Epidermal melanocyte (primary cell): ENCODE data around the gene PSMB11.

Experiments
- DNase-seq: peaks from one replicate; pipeline ENCODE4 v3.0.0; 2011; ENCODE audit warnings: low spot score; ENCODE audit not compliant: insufficient read length

The PSMB11 gene

DNA sequence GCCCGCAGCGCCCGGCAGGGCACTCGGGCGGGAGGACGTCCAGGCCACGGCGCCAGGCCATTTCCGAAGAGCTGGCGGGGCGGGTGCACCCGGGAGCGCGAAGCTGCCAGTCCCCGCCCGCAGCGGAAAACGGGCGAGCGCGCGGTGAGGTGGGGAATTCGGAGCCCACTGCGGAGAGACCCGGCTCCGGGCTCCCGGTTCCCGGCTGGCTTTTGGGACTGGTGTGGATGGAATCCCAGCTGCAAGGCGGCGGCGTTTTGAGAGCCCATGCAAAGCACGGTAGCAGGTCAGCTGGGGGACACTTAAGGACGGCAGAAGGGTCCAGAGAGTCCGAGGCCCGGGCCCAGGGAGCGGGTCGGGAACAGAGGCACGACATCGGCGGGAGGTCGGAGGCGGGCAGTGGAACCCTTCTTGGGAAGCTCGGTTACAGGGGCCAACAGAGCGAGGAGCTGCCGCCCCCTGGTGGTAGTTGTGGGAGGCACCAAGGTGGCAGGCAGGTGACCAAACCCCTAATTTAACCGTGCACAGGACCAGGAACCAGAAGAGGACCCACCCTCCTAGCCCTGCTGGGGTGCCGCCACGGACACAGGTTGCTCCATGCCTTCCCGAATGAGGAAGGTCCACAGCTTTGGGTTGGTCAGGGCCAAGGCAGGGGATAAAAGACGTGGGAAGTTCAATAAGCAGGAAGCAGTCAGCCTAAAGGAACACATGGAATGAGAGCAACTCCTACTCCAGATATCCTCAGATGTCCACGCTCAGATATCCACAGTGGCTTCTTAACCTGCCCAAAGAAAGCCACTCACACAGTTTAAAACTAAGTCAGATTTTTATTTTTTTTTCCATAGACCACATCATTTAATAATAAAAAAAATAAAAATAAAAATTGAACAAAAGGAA is 16.0 kb downstream of the PSMB11 start:
- DNase-seq, result peak; percentile 96

DNA sequence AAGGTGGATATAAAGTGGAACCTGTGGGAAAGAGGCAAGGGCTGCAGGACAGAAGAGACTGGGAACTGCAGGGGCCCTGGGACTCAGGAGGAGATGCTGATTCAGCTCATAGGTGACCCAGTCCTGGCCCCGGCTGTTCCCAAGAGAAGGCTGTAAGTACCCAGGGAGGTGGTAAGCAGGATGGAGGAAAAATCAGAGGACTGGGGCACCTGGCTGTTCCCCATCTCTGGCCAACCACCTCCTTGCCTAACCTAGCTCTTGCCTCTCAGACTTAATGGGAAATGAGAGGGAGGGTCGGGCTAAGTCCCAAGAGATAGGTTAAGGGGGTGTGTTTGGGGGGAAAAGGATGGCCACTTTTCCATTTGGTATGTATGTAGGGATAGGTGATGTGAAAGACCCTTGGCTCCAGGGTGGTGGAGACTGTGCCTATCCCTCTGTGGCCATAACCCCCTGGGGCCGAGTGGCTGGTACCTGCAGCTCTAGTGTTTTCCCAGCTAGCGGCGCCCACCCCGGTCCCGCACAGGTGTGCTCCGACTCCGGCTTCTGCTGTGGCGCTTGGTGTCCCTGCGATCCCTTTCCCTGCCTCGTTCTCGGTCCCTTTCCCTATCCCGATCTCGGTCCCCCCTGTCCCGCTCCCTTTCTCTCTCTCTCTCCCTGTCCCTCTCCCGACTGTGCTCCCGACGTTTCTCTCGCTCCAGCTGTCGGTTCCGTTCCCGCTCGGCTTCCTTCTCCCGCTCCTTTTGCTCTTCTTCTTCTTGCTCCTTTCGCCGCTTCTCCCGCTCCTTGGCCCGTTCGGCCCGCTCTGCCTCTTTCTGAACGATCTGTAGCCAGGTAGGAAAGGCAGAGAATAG is 16.9 kb downstream of the PSMB11 start:
- no peak for DNase-seq

DNA sequence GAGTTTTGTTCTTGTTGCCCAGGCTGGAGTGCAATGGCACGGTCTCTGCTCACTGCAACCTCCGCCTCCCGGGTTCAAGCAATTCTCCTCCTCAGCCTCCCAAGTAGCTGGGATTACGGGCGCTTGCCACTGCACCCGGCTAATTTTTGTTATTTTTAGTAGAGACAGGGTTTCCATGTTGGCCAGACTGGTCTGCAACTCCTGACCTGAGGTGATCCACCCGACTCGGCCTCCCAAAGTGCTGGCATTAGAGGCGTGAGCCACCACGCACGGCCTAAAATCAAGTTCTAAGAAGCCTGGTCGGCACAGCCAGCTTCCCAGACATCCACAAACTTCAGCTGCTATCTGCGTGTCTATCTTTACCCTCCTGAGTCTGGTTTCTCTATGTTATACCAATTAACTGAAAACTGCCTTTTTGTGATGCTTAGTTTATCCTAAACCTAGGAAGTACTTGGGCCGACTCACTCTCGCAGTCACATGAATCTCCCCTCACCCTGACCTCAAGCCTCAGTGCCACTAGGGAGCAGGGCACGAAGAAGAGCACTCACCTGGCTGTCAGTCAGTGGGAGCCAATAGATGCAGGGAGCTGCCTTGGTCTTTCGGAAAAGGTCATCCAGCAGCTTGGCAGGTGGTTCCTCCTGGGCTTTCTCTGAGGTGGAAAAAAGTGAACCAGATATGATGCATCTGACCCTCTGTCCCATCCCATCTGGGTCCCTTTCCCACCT is 18.7 kb downstream of the PSMB11 start:
- no peak for DNase-seq

DNA sequence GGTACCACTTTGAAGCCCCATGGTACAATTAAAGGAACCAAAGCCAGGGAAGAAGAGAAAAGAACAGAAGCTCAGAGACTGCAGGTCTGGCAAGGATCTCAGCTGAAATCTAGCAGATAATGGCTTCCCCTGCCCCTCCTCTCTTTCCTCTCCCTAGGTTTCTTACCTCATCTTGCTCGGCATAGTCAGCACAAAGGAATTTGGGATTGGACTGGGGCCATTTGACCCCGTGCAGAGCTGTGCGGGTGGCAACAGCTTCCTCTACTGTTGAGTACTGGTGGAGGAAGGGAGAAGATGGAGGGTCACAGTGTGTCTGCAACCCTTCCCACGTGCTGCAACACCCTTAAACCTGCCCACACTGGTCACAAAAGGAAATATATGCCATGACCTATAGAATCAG is 20.0 kb downstream of the PSMB11 start:
- peak; percentile 64 for DNase-seq

DNA sequence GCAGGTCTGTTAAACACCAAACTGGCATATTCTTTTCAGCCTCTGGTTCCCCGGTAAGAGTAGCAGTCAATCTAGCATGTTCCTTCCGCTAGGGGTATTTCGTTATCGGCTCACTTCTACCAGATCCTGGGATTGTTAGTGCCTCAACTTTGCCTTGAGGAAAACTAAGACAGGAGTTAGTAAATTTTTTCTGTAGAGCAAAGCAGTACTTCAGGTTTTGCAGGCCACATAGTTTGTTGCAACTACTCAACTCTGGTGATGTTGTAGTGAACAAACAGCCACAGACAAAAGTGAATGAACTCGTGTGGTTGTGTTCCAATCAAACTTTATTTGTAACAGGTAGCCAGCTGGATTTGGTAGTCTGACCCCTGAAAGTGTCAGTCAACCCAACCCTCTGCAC is 21.6 kb downstream of the PSMB11 start:
- no peak for DNase-seq

DNA sequence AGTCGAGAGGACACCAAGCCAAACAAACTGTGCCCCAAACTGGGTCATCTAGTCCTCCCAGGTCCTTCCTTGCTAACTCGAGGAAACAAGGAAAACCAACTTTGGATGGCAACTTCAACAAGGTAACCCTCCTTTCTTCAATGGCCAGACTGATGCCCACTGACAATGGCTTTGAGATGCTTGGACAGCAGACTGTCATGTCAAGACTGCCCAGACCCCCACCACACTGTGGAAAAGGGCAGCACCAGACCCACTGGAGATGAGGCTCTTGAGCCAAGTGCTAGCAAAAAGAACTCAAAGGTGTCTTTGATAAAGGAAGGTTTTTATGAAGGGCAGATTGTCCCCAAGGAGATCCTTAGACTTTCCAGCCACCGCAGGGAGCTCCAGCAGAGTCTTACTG is 24.4 kb downstream of the PSMB11 start:
- no peak for DNase-seq

DNA sequence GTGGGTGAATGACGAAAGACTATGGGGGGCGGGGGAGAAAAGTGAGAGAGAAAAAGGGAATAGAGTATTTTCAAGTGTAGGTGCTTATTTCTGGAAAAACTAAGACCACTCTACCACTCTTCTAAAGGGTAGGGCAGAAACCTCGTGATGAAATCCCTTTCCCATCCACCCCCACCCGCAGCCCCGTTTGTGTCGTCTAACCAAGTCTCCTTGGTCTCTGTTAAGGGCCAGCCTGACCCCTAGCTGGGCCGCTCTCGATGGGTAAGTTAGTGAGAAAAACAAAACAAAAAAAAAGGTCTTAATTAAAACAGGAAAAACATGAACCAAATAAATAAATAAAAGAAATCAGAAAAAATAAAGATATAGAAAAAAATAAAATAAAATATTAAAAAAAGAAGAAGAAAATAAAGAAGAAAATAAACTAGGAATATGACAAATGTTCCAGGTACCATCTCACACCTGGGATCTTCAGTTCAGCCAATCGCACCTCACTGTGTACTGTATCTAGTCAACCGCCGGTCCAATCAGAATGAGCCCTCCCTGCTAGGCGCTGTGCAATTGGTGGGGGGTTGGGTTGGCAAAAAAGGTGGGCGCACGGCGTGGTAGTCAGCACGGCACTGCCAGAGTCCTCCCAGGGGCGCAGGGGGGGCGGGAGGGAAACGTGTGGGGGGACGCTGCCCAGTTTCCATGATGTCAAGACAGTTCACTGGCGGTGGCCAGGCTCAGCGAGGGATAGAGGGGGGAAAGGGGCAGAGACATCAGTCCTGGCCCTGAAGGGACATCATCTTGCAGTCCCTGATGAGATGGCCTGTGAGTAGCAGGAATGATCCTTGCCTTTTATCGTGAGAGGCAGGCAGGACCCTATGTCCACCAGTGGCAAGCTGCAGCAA is 25.1 kb downstream of the PSMB11 start:
- DNase-seq, result no peak

DNA sequence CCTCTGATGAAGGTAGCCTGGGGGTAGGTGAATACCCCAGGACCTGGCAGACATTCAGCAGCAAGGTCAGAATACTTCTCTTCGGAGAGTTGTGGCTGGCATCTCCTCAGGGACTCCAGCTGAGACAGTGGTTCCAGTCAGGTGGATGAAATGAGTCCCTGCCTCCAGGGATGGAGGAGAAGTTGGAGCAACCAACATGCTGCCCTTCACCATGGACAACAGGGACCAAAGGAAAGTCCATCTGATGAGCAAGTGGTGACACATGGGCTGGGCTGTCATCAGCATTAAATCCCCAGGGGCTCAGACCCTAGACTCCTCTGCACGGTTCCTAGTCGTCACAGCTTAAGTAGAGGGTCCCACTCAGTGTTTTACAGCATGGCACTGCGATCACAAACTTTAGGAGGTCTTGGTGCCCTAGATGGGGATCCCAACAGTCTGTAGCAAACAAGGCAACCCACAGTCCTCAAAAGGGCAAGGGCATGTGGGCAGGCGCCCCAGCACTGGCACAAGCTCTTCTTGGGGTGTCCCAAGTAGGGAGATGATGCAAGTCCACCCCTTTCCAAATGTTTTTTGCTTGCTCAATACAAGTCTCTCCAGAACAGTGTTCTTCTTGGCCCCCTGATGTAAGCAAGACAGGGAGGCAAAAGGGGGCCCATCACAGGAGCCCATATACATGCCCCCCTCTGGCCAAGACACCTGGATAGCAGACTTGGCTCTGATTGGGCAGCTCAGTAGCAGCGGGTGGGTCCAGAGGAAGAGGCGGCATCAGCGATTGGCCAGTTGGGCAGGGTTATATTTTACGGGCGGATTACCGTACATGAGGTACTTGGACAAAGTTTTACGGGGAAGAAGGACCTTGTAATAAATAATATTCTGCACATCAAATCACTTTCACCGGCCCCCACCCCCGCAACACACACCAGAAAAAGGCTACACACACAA is 26.1 kb downstream of the PSMB11 start:
- no peak for DNase-seq

DNA sequence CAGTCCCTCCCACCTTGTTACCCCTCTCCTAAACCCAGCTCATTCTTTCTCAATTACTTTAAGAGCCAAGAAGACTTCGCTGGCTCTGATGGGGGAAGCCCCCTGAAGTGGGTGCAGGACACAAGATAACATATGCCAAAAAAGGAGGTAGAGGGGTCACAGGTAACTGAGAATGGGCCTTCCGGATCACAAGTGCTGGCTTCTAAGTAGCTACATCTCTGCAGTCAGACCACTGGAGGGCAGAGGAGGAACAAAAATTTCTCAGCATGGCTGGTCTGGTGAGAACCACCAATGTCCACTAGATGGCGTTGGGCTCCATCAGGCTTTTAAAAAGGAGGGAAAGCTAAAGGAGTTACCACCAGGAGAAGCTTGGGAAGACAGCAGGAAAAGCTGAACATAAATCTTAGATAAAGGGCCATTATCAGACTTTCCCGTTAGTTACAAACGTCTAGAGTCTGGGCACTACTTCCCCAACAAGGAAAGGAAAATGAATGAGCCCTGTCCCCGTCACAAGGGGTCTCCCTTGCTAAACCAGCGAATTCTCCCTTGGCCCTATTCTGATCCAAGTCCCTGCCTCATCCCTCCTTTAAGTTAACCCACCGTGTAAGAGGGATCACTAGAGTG is 26.9 kb downstream of the PSMB11 start:
- peak; percentile 84 for DNase-seq

DNA sequence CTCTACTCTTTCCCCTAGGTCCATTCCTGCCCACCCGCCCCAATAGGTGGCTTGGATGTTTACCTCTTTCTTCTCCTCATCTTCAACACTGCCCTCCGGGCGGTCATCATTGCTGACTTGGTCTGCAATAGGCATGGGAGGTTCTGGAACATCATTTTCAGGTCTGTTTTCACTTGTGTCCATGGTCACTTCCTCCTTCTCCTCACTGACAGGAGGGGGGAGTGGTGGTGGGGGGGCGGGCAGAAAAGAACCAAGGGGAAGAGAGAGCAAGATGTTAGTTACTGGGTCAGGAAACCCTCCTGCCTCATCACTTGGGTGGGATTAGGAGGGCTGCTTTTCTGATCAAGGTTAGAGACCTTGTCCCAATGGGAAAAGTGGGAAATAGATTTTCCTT is 27.4 kb downstream of the PSMB11 start:
- DNase-seq, result no peak

DNA sequence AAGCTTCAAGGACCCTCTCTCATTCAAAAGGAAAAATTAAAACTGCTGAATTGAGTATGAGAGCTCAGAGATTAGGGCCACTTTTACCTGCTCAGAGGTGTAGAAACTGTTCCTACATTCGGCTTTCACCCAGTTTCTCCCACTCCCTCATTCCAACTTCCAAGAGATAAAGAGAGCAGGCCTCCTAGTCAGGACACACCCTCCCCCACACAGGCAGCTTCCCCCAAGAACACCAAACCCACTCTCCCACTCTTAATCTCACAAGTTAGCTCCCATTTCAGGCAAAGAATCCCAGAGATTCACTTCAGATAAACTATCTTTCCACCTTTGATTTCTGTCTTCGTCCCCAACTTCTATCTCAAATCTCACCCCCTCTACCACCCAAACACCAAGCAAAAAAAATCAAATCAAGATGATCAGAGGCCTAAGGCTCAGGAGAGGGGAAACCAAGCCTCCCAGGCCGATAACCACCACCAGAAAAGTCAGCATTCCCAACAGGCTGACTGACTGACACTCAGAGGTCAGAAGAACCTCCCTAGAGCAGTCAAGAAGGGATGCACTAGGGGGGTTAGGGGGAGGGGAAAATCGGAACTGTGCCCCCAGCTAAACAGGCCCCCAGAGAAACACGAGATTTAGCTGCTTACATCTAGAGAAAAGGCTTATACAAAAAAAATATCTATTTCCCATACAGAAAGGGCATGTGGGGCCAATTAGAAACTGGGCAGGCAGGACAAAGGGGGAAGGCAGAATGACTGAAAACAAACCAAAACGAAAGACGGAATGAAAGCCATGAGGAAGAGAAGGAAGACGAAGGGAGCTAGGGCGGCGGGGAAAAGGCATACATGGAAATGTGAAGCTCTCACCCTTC is 28.5 kb downstream of the PSMB11 start:
- DNase-seq, result no peak

DNA sequence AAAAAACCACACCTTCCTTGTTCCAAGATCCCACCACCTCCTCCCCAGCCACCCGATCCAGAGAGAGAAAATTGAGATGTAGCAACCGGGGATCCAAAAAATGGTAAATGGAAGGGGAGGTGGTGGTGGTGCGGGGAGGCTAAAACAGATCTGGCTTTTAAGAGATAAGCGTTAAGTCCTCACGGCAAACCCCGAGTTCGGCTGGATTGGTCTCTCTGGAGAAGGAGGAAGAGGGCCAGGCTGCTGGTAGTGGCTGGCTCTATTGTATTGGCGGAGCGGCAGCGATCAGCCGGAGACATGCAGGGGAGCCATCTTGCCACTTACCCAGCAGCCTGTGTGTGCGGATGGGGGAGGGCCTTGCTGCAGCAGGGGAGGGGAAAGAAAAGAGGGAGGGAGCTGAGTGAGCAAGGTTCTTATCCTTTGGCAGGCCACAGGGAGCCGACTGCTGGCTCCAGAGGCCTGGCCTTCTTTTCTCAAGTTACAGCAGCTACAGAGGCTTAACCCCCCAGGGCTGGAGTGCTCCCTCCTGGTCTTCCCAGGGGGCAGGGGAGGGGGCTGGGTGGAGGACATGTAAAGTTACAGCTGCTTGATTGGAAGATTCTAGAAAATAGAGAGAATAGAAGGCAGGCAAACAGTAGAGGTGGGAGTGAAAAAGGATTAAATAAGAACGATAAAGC is 29.4 kb downstream of the PSMB11 start:
- peak; percentile 87 for DNase-seq

DNA sequence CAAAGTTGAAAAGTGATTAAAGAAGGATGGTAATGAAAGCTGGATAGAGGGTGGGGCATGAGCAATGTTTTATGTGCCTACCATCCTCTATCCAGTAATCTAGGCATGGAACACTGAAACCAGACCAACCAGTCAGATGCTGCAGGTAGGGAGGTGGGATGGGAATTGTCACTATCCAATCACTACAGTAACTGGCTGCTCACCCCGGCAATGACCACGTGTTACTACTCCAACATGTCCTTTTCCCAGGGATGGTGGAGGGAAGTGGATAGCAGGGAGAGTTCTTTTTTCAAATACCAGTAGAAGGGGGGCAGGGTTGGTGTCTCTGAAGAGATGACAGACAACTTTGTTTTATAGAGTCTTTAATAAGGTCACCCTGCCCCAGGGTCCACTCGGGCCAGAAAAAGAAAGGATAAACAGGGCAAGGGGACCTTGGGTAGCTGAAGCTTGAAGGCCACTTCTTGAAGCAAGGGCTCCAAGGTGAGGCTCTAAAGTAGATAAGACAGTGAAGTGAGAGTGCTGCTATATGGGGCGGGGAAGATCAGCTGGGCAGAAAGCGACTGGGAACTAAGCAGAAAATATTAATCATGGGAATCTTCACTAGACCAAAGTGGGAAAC is 30.0 kb downstream of the PSMB11 start:
- DNase-seq, result no peak

DNA sequence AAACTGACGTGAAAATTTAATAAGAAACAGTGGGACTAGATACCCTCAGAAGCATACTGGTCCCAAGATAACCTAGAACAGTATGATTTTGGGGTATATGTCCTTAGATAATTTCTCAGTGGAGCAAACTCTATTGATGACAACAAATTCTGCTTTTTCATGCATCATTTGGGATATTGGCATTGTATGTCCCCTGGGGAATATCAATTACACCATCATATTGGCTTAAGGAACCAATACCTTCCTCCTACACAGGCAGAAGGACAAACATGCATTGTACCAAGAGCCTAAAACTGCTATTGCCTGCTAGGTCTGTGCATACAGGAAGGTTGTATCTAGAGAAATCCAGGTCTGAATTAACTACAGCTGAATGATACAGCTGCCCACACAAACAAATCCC is 32.9 kb downstream of the PSMB11 start:
- no peak for DNase-seq

DNA sequence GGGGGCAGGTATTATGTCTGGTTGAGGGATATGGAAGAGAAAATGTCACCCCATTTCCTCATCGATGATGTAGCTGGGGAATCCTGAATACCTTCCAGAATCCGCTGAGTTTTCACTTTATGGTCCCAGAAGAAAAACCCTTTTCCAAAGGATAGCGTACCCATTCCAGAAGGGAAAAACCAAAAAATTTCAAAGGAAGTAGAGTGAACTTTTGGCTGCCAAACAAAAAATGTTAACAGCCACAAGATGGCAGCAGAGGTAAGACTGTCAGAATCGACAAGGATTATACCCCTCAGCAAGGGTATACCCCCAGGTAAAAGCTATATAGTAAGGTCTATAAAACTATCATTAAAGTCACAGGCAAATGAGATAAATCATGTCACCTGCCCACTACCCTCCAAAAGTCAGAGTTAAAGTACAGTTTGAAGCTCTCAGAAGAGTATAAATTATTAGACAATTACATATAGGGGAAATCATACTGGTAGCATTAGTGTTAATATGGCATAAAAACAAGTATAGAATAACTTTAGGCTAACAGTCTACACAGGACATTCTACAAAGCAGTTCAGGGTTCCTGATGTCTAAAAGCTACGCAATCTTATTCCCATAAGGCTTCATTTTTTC is 34.9 kb downstream of the PSMB11 start:
- no peak for DNase-seq

DNA sequence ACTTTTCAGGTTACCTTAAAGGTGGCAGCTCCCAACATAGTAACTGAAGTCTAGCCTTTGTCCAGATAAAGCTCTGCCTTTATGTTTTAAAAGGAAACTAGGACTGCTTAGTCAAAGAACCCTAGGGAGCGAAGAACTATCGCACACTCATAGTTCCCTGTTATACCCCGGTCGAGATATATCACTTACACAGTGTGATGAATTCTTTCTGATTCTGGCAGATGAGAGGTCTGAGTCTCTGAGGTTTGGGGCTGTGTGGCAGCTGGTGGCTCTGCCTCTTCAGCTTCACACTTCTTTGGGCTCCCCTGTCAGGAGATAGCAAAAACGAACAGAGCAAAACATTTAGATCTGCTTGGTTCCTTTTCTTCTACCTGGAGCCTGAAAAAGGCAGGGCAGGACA is 36.0 kb downstream of the PSMB11 start:
- DNase-seq, result no peak

DNA sequence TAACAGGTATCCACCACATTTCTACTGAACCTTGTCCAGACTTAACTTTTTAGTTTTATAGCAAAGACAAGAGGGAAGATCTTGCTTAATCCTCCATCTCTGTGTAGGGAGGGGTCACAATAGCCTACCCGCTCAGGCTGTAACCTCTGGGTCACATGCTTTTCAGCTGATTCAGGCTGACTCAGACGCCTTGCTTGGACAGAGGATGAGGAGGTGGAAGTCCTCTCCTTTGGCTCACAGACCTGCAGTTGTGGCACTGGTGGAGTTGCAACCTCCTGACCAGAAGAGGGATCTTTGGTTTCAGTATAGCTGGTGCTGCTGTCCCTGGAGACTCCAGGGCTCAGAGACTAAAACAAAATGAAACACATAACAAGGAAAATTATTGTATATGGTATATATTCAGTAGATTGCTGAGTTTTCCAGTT is 36.7 kb downstream of the PSMB11 start:
- no peak for DNase-seq
